ENCODE results near the gene CPNE2.

Gene CPNE2

DNA sequence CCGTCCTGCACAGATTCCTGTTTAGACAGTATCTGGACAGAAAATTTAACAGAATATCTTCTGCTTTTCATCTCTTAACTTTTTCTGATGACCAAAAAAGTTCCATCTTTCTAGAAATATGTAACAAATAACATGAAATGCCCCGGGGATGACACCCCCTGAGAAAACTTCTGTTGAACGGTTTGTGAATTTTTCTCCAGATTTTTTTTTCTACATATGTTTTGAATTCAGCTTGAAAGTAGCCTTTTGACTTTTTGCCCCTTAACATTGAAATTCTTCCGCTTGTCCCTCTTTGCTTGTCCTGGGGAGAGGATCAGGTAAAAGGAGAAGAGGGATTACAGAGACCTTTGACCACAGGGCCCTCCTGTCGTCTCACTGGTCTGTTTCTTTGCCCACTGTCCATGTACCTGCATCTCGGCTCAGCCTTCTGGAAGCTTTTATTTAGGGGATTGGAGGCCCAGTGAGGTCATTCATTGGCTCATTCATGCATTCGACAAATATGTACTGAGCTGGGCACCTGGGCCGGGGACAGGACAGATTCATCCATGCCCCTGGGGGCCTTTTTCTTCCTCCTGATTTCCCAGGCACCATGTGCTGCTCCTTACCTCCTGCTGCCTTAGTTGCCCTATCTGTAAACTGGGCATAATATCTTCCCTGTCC is 19.6 kb upstream of the CPNE2 start:
- no peak for TF ChIP-seq FOXP2 (optimal IDR thresholded peaks at IDR 0.05; ENCODE audit: control extremely low read depth, extremely low read length, insufficient read depth)
- no peak for TF ChIP-seq POLR2AphosphoS5 (IDR thresholded peaks at IDR 0.05; ENCODE audit: borderline replicate concordance, low read depth, low read length)
- TF ChIP-seq EZH2 (IDR thresholded peaks at IDR 0.05) = no peak
- DNase-seq (ENCODE audit: low read depth, low spot score) = no peak
- no peak overlapping the region for H3K9ac ChIP-seq (ENCODE audit: insufficient read length)
- H3K4me3 ChIP-seq = no peak overlapping the region
- H3K9me3 ChIP-seq (ENCODE audit: low read depth, low read length) = no peaks in the 10 kb centered on the region
- H3K36me3 ChIP-seq (ENCODE audit: insufficient read depth, low read length) = no peaks in the 10 kb centered on the region
- no peak overlapping the region for H3K27ac ChIP-seq

DNA sequence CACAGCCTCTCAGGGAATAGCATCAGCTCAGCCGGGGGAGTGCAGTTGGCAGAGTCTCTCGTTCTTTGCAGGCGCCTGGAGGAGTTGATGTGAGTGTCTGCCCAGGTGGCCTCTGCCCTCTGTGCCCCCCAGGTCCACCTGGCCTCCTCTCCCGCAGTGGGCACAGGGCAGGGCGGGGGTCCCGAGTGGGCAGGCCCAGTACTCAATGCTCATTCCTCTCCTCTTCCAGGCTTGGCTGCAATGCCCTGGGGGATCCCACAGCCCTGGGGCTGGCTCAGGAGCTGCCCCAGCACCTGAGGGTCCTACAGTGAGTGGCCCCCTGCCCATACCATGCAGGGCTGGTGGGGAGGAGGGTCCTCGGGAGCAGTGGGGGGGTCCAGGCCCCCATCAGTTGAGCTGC is 14.7 kb upstream of the CPNE2 start:
- no peaks in the 10 kb centered on the region for H3K9me3 ChIP-seq (ENCODE audit: low read depth, low read length)
- H3K27ac ChIP-seq = no peak overlapping the region
- H3K36me3 ChIP-seq (ENCODE audit: insufficient read depth, low read length) = no peaks in the 10 kb centered on the region
- no peak for DNase-seq (ENCODE audit: low read depth, low spot score)
- no peak overlapping the region for H3K4me3 ChIP-seq
- TF ChIP-seq POLR2AphosphoS5 (IDR thresholded peaks at IDR 0.05; ENCODE audit: borderline replicate concordance, low read depth, low read length) (no peak), EZH2 (IDR thresholded peaks at IDR 0.05) (no peak), FOXP2 (optimal IDR thresholded peaks at IDR 0.05; ENCODE audit: control extremely low read depth, extremely low read length, insufficient read depth) (no peak)
- H3K9ac ChIP-seq (ENCODE audit: insufficient read length) = no peak overlapping the region

DNA sequence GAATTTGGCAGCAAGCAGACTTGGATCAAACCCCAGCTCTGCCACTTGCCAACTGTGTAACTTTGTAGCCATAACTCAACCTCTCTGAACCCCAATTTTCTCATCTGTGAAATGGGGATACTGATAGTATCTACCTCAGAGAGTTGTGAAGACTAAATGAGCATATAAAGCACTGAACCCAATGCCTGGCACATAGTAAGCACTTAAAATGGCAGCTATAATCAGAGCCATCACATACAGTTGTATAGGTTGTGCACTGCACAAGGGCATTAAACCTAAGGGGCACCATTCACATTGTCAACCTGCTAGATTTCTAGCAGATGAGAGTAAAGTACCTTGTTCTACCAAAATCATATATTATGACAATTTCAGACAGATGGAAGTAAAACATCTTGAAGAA is 10.6 kb upstream of the CPNE2 start:
- DNase-seq (ENCODE audit: low read depth, low spot score) = no peak
- no peak for TF ChIP-seq POLR2AphosphoS5 (IDR thresholded peaks at IDR 0.05; ENCODE audit: borderline replicate concordance, low read depth, low read length)
- TF ChIP-seq EZH2 (IDR thresholded peaks at IDR 0.05) = no peak
- TF ChIP-seq FOXP2 (optimal IDR thresholded peaks at IDR 0.05; ENCODE audit: control extremely low read depth, extremely low read length, insufficient read depth) = no peak
- Histone ChIP-seq H3K9me3 (ENCODE audit: low read depth, low read length) (no peaks in the 10 kb centered on the region), H3K36me3 (ENCODE audit: insufficient read depth, low read length) (no peaks in the 10 kb centered on the region), H3K27ac (no peak overlapping the region), H3K9ac (ENCODE audit: insufficient read length) (no peak overlapping the region), H3K4me3 (no peak overlapping the region)

DNA sequence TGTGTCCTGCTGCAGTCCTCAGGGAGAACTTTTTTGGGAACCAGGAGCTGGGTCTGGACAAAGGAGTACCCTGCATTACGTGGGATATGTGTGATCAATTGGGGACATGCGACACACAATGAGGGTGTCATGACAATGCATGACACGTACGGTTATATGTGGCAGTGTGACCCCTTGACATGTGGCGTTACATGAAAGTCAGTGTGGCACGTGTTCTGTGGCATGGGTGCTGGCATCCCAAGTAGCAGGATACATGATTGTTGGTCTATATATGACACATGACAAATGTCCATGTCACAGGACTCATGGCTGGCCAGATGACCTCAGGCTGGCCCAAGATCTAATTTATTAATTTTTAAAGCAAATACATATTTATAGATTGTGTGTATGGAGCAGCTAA is 9.7 kb upstream of the CPNE2 start:
- H3K9me3 ChIP-seq (ENCODE audit: low read depth, low read length) = no peaks in the 10 kb centered on the region
- H3K9ac ChIP-seq (ENCODE audit: insufficient read length) = no peak overlapping the region
- H3K4me3 ChIP-seq = no peak overlapping the region
- H3K36me3 ChIP-seq (ENCODE audit: insufficient read depth, low read length) = no peaks in the 10 kb centered on the region
- TF ChIP-seq POLR2AphosphoS5 (IDR thresholded peaks at IDR 0.05; ENCODE audit: borderline replicate concordance, low read depth, low read length) (no peak), EZH2 (IDR thresholded peaks at IDR 0.05) (no peak), FOXP2 (optimal IDR thresholded peaks at IDR 0.05; ENCODE audit: control extremely low read depth, extremely low read length, insufficient read depth) (no peak)
- DNase-seq (ENCODE audit: low read depth, low spot score) = no peak
- H3K27ac ChIP-seq = no peak overlapping the region

DNA sequence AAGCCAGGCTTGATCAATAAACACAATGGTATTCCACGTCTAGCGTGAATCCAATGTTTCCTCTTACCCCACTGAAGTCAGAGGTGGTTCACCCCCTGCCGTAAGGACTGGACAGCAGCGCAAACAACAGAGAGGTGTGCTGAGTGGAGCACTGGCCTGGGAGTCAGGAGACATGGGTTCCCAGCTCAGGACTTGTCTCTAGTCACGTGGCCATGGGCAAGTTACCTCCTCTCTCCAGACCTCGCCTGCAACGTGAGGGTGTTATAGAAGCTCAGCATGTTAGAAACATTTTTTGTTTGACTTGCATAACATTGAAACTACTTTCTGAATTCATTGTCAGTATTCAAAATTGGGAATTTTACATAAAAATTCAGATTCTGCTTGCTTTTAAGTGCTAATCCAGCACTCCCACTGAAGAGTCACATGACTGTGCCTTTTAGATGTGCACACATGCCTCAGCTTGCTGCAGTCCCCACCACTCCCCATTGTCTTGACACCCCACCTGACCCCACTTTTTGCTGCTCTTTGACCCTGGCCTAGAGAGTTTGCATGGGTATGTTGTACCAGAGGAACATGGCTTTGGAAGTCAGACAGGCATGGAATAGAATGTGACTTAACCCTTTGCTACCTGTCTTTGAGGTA is 8.8 kb upstream of the CPNE2 start:
- Histone ChIP-seq H3K9me3 (ENCODE audit: low read depth, low read length) (no peaks in the 10 kb centered on the region), H3K27ac (no peak overlapping the region), H3K9ac (ENCODE audit: insufficient read length) (no peak overlapping the region), H3K36me3 (ENCODE audit: insufficient read depth, low read length) (no peaks in the 10 kb centered on the region), H3K4me3 (no peak overlapping the region)
- no peak for DNase-seq (ENCODE audit: low read depth, low spot score)
- TF ChIP-seq FOXP2 (optimal IDR thresholded peaks at IDR 0.05; ENCODE audit: control extremely low read depth, extremely low read length, insufficient read depth) (no peak), EZH2 (IDR thresholded peaks at IDR 0.05) (no peak)

DNA sequence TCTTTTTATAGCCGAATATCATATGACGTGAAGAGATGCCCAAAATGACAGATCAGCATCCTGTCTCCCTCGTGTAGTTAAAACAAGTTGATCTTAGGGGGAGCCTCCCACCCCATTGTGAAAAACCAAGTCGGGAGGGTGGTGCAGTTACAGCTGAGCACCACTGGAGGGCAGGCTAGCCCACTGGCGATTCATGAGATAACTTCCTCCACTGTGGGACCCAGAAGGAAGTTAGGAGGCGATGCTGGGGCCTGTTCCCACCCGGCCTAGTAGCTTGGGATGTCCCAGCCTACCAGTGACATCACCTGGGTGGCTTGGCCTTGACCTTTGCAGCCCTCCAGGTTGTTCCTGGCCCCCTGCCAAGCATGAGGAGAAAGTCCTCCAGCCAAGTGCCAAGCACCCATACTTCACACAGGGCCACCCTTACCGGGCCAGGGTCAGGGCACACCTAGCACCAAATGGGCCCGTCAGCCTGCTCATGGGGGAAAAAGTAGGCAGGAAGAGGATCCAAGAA is 8.1 kb upstream of the CPNE2 start:
- H3K36me3 ChIP-seq (ENCODE audit: insufficient read depth, low read length) = no peaks in the 10 kb centered on the region

DNA sequence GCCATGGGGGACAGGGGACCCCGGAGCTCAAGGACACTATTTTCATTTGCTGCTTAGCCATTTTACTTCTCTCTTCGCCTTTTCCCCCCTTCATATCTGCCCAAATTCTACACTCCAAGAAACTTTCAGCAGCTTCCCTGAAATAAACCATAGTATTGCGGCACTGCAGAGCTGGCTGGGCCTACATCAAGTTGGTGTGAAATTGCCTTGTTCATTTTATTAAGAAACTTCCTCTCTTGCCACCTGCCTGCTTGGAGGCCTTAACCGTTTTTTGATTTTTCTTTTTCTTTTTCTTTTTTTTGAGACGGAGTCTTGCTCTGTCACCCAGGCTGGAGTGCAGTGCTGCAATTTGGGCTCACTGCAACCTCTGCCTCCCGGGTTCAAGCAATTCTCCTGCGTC is 7.4 kb upstream of the CPNE2 start:
- H3K36me3 ChIP-seq (ENCODE audit: insufficient read depth, low read length) = no peaks in the 10 kb centered on the region
- TF ChIP-seq FOXP2 (optimal IDR thresholded peaks at IDR 0.05; ENCODE audit: control extremely low read depth, extremely low read length, insufficient read depth) (no peak), EZH2 (IDR thresholded peaks at IDR 0.05) (no peak), POLR2AphosphoS5 (IDR thresholded peaks at IDR 0.05; ENCODE audit: borderline replicate concordance, low read depth, low read length) (no peak)
- DNase-seq (ENCODE audit: low read depth, low spot score) = no peak
- H3K4me3 ChIP-seq = no peak overlapping the region
- H3K27ac ChIP-seq = no peak overlapping the region
- no peaks in the 10 kb centered on the region for H3K9me3 ChIP-seq (ENCODE audit: low read depth, low read length)
- no peak overlapping the region for H3K9ac ChIP-seq (ENCODE audit: insufficient read length)

More for the DNA sequence above, 8.1 kb upstream of the CPNE2 start:
- no peak for TF ChIP-seq FOXP2 (optimal IDR thresholded peaks at IDR 0.05; ENCODE audit: control extremely low read depth, extremely low read length, insufficient read depth)
- TF ChIP-seq POLR2AphosphoS5 (IDR thresholded peaks at IDR 0.05; ENCODE audit: borderline replicate concordance, low read depth, low read length) = no peak
- no peak for TF ChIP-seq EZH2 (IDR thresholded peaks at IDR 0.05)
- Histone ChIP-seq H3K9ac (ENCODE audit: insufficient read length) (no peak overlapping the region), H3K27ac (no peak overlapping the region), H3K9me3 (ENCODE audit: low read depth, low read length) (no peaks in the 10 kb centered on the region), H3K4me3 (no peak overlapping the region)
- no peak for DNase-seq (ENCODE audit: low read depth, low spot score)

DNA sequence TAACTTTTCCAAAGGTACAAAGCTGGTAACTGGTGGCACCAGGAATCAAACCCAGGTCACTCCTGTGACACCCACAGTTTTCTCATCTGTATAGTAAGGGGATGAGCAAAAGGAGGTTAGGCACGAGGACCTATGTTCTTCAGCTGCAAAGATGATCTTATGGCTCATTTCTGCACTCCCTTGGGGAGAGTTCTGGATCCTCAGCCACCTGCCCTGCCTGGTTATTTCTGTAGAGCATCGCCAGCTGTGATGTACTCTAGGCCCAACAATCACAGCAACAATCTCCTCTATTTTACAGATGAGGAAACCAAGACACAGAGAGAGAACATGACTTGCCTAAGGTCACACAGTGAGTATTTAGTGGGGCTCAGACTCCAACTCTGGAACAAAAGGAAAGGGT is 5.4 kb upstream of the CPNE2 start:
- DNase-seq (ENCODE audit: low read depth, low spot score) = no peak
- H3K4me3 ChIP-seq = no peak overlapping the region
- H3K9me3 ChIP-seq (ENCODE audit: low read depth, low read length) = no peaks in the 10 kb centered on the region
- H3K36me3 ChIP-seq (ENCODE audit: insufficient read depth, low read length) = no peaks in the 10 kb centered on the region
- H3K9ac ChIP-seq (ENCODE audit: insufficient read length) = no peak overlapping the region
- no peak for TF ChIP-seq POLR2AphosphoS5 (IDR thresholded peaks at IDR 0.05; ENCODE audit: borderline replicate concordance, low read depth, low read length)
- TF ChIP-seq FOXP2 (optimal IDR thresholded peaks at IDR 0.05; ENCODE audit: control extremely low read depth, extremely low read length, insufficient read depth) = no peak
- no peak for TF ChIP-seq EZH2 (IDR thresholded peaks at IDR 0.05)
- H3K27ac ChIP-seq = no peak overlapping the region

Data from SK-N-MC (cell line).